HCT116 (cell line): Measurements from ENCODE around the gene CAB39. TPM values are rescaled to one million over a fixed set of nuclear protein-coding genes. Genes with fewer than 3 reads are reported as not detected.

ENCODE experiments used
- ATAC-seq: fragments of 200-7000 bp; cut with Tn5 transposase; 2 replicates; pipeline ENCODE4 v1.9.1; 2020; ENCODE audit warnings: mild to moderate bottlenecking, moderate library complexity
- BruUV-seq: library from RNA; stranded (reverse); fragments of 400-500 nt; replicated peaks from 2 replicates; lab custom pipeline; 2021; lab: Mats Ljungman, UMichigan
- CTCF ChIA-PET: fragments of 300-600 bp; sonication (Branson Sonifier 250); formaldehyde crosslinking; loops from one replicate; lab custom pipeline; 2021; ENCODE audit warnings: antibody characterized with exemption; lab: Charles Lee
- POLR2A ChIA-PET: fragments of 300-600, 350-600 bp; sonication (Branson Sonifier 250); formaldehyde crosslinking; loops from one replicate; lab custom pipeline; 2021; ENCODE audit warnings: antibody characterized with exemption; lab: Charles Lee
- RAD21 ChIA-PET, 2 experiments: fragments of 300-600 bp; sonication (Branson Sonifier 250); formaldehyde crosslinking; loops; one replicate each; lab custom pipeline; 2023; ENCODE audit warnings: low total read pairs in 2 of 2; ENCODE audit not compliant: uncharacterized antibody in 2 of 2, unreplicated experiment in 2 of 2, low non-redundant PET in 1 of 2; lab: Charles Lee
- DNase-seq: peaks from one replicate; pipeline ENCODE4 v3.0.0-alpha.2; 2010; ENCODE audit warnings: low read depth, low spot score
- H2AFZ ChIP-seq: fragments of 200-600 bp; shearing (Covaris generic), sonication (generic); 2 replicates; pipeline ENCODE4 v1.6.1; 2017; ENCODE audit warnings: low read depth, mixed run types, mixed read lengths, antibody characterized with exemption, low read length; ENCODE audit not compliant: poor library complexity, severe bottlenecking
- H3K27ac ChIP-seq: 2 replicates; pipeline ENCODE4 v1.5.1; 2012; ENCODE audit warnings: low read depth, low read length
- H3K27me3 ChIP-seq: fragments of 200-600 bp; sonication (generic); 2 replicates; pipeline ENCODE4 v1.6.1; 2016; ENCODE audit warnings: mixed run types, low read length, mixed read lengths; ENCODE audit not compliant: insufficient read depth
- H3K36me3 ChIP-seq, 2 experiments: fragments of 200-500 bp in 1 of 2; fragments of 200-600 bp in 1 of 2; sonication (Bioruptor generic) in 1 of 2; sonication (generic) in 1 of 2; 2 replicates each; pipeline versions ENCODE4 v1.5.1 to v1.6.1; 2014 to 2016; ENCODE audit warnings: low read length in 2 of 2, inconsistent platforms in 1 of 2, mixed read lengths in 1 of 2, mixed run types in 1 of 2; ENCODE audit not compliant: insufficient read depth in 2 of 2, control insufficient read depth in 1 of 2
- H3K4me1 ChIP-seq, 2 experiments: fragments of 200-600 bp in 1 of 2; sonication (generic) in 1 of 2; 2 replicates each; pipeline versions ENCODE4 v1.5.1 to v1.6.1; 2012 to 2017; ENCODE audit warnings: low read length in 2 of 2, inconsistent platforms in 1 of 2, mild to moderate bottlenecking in 1 of 2, mixed read lengths in 1 of 2, mixed run types in 1 of 2, moderate library complexity in 1 of 2; ENCODE audit not compliant: insufficient read depth in 2 of 2, control insufficient read depth in 1 of 2
- H3K4me2 ChIP-seq: fragments of 200-600 bp; sonication (generic); 2 replicates; pipeline ENCODE4 v1.6.1; 2017; ENCODE audit warnings: mixed run types, low read length, mixed read lengths
- H3K4me3 ChIP-seq, 2 experiments: fragments of 200-600 bp in 1 of 2; sonication (generic) in 1 of 2; replicated peaks in 1 of 2; 2 replicates each; pipeline ENCODE4 v1.5.1; 2011 to 2016; ENCODE audit warnings: low read length in 2 of 2, control low read depth in 1 of 2, low read depth in 1 of 2, mild to moderate bottlenecking in 1 of 2, mixed read lengths in 1 of 2, mixed run types in 1 of 2
- H3K79me2 ChIP-seq: fragments of 200-600 bp; sonication (generic); 2 replicates; pipeline ENCODE4 v1.6.1; 2017; ENCODE audit warnings: mild to moderate bottlenecking, mixed run types, low read length, moderate library complexity, mixed read lengths; ENCODE audit not compliant: insufficient read depth
- H3K9ac ChIP-seq: fragments of 200-600 bp; sonication (generic); 2 replicates; pipeline ENCODE4 v1.6.1; 2016; ENCODE audit warnings: low read length, mixed read lengths
- H3K9me2 ChIP-seq: fragments of 200-600 bp; sonication (generic), shearing (Covaris generic); 2 replicates; pipeline ENCODE4 v1.6.1; 2017; ENCODE audit warnings: mixed run types, mild to moderate bottlenecking, moderate library complexity; ENCODE audit not compliant: insufficient read depth
- H3K9me3 ChIP-seq, 2 experiments: fragments of 200-500 bp in 1 of 2; fragments of 200-600 bp in 1 of 2; sonication (Bioruptor generic) in 1 of 2; sonication (generic) in 1 of 2; 2 replicates each; pipeline ENCODE4 v1.6.1; 2014 to 2017; ENCODE audit warnings: low read length in 2 of 2, mixed read lengths in 2 of 2, inconsistent platforms in 1 of 2, low read depth in 1 of 2, mild to moderate bottlenecking in 1 of 2, mixed run types in 1 of 2, moderate library complexity in 1 of 2; ENCODE audit not compliant: control insufficient read depth in 1 of 2, insufficient read depth in 1 of 2
- H4K20me1 ChIP-seq: fragments of 200-600 bp; sonication (generic), shearing (Covaris generic); 2 replicates; pipeline ENCODE4 v1.6.1; 2017; ENCODE audit warnings: mixed run types, mild to moderate bottlenecking, moderate library complexity; ENCODE audit not compliant: insufficient read depth
- CBX3 ChIP-seq: IDR thresholded peaks from 2 replicates; pipeline ENCODE4 v1.6.1; 2012; ENCODE audit warnings: low read depth
- ELF1 ChIP-seq: IDR thresholded peaks from 2 replicates; pipeline ENCODE4 v1.6.1; 2012; ENCODE audit warnings: low read depth, borderline replicate concordance
- EZH2phosphoT487 ChIP-seq: fragments of 200-600 bp; IDR thresholded peaks from 2 replicates; pipeline ENCODE4 v1.6.1; 2018; ENCODE audit warnings: antibody characterized with exemption, borderline replicate concordance
- POLR2AphosphoS5 ChIP-seq: IDR thresholded peaks from 2 replicates; pipeline ENCODE4 v1.6.1; 2011; ENCODE audit warnings: mild to moderate bottlenecking, low read depth, low read length, moderate library complexity
- SP1 ChIP-seq: IDR thresholded peaks from 2 replicates; pipeline ENCODE4 v1.6.1; 2012; ENCODE audit warnings: low read depth
- TCF7L2 ChIP-seq: IDR thresholded peaks from 2 replicates; pipeline ENCODE4 v1.7.0; 2011; ENCODE audit warnings: borderline replicate concordance, inconsistent platforms; ENCODE audit not compliant: insufficient read depth, insufficient read length; ENCODE audit errors: extremely low read depth
- ZFX ChIP-seq: fragments of 450-650 bp; IDR thresholded peaks from 2 replicates; pipeline ENCODE4 v1.6.1; 2017
- intact Hi-C: fragments of 100-400 bp; cut with micrococcal nuclease; formaldehyde crosslinking; loops from 2 replicates; pipeline ENCODE4 v1.10.0; 2022
- total RNA-seq: library from RNA; stranded (reverse); gene quantifications from one replicate; pipeline ENCODE4 v1.2.1, GENCODE V29; 2021; ENCODE audit not compliant: unreplicated experiment

The CAB39 gene
- total RNA-seq, 1 experiment from 2014 or later: 63.6 TPM

GRCh38 chr2:230819433-230819832 lies 106.8 kb downstream of the CAB39 start:
- Histone ChIP-seq H3K4me2 (no peak overlapping the region), H3K36me3 (peaks cover 14 to 17% of the 10 kb centered on the region in 2 experiments; a peak in 3 of 4 replicates), H3K9me2 (no peaks in the 10 kb centered on the region), H3K27me3 (no peaks in the 10 kb centered on the region), H3K79me2 (no peaks in the 10 kb centered on the region), H3K9ac (no peak overlapping the region), H3K4me3 (no peak overlapping the region), H3K27ac (no peak overlapping the region), H3K4me1 (no peaks in the 10 kb centered on the region), H3K9me3 (no peaks in the 10 kb centered on the region), H2AFZ (no peak overlapping the region), H4K20me1 (no peaks in the 10 kb centered on the region)
- RAD21 ChIA-PET: no interaction called here
- BruUV-seq: no TSS peak
- no peak for DNase-seq
- POLR2A ChIA-PET: no interaction called here
- no peak for ATAC-seq
- CTCF ChIA-PET: interaction anchor here (1.7 kb wide), 1 partner anchor 10 kb away, joined by 4 read pairs; no protein-coding TSS in a partner anchor
- TF ChIP-seq POLR2AphosphoS5 (no peak), TCF7L2 (no peak)
- intact Hi-C loops: loop anchor here (10.0 kb wide), 1 partner anchor 815 kb away; no protein-coding TSS in a partner anchor

GRCh38 chr2:230821261-230821990 lies 108.8 kb downstream of the CAB39 start:
- Histone ChIP-seq H4K20me1 (no peaks in the 10 kb centered on the region), H3K79me2 (no peaks in the 10 kb centered on the region), H3K36me3 (peaks cover 14 to 16% of the 10 kb centered on the region in 2 experiments; a peak in 3 of 4 replicates), H3K4me2 (no peak overlapping the region), H3K4me3 (no peak overlapping the region), H2AFZ (no peak overlapping the region), H3K27me3 (no peaks in the 10 kb centered on the region), H3K9me3 (no peaks in the 10 kb centered on the region), H3K9me2 (no peaks in the 10 kb centered on the region), H3K9ac (no peak overlapping the region)
- DNase-seq (no peak), ATAC-seq (no peak)
- intact Hi-C loops: loop anchor here (5.0 kb wide), 1 partner anchor 281 kb away; no protein-coding TSS in a partner anchor
- CTCF ChIA-PET: no interaction called here
- POLR2A ChIA-PET: no interaction called here
- TF ChIP-seq ELF1 (no peak), CBX3 (no peak), ZFX (no peak), EZH2phosphoT487 (no peak), SP1 (no peak)
- TF ChIP-seq, all 23 proteins: peak for 0
- RAD21 ChIA-PET: no interaction called here
- Histone ChIP-seq H3K27ac (no peak overlapping the region), H3K4me1 (peaks cover 0 to 3% of the 10 kb centered on the region in 2 experiments; a peak in 1 of 4 replicates)
- BruUV-seq: no TSS peak
